SK-N-SH (cell line): ENCODE measurements around the gene OSBPL2. TPM values are rescaled to one million over a fixed set of nuclear protein-coding genes. Genes with fewer than 3 reads are reported as not detected.

Experiments
- CTCF ChIA-PET: fragments of 300-600, 350-600 bp; formaldehyde crosslinking; extraction: SDS; loops from one replicate; lab custom pipeline; 2021; lab: Yijun Ruan, JAX
- POLR2A ChIA-PET: fragments of 350-600 bp; sonication (Branson Sonifier 250); formaldehyde crosslinking; extraction: SDS; loops from one replicate; lab custom pipeline; 2020; ENCODE audit warnings: antibody characterized with exemption, inconsistent platforms; lab: Yijun Ruan, JAX
- DNase-seq: peaks from one replicate; pipeline ENCODE4 v3.0.0; 2012
- H2AFZ ChIP-seq: fragments of 200-600 bp; sonication (generic); 2 replicates; pipeline ENCODE4 v1.8.1; 2016; ENCODE audit warnings: antibody characterized with exemption, mild to moderate bottlenecking, low read depth
- H3F3A ChIP-seq: fragments of 200-600 bp; sonication (generic); replicated peaks from 2 replicates; pipeline ENCODE3; 2016; ENCODE audit warnings: antibody characterized with exemption, mild to moderate bottlenecking; ENCODE audit not compliant: insufficient read depth
- H3K27ac ChIP-seq, 2 experiments: fragments of 200-500 bp in 1 of 2; fragments of 200-600 bp in 1 of 2; sonication (Bioruptor generic) in 1 of 2; sonication (generic), shearing (Covaris generic) in 1 of 2; 2 replicates each; pipeline versions ENCODE4 v1.5.1 to v1.6.1; 2014 to 2016; ENCODE audit warnings: low read depth in 2 of 2, inconsistent platforms in 1 of 2, low read length in 1 of 2, mild to moderate bottlenecking in 1 of 2, mixed read lengths in 1 of 2
- H3K27me3 ChIP-seq: fragments of 200-600 bp; sonication (generic), shearing (Covaris generic); 2 replicates; pipeline ENCODE4 v1.6.1; 2016; ENCODE audit warnings: mixed run types; ENCODE audit not compliant: insufficient read depth
- H3K36me3 ChIP-seq, 2 experiments: fragments of 200-500 bp in 1 of 2; fragments of 200-600 bp in 1 of 2; sonication (Bioruptor generic) in 1 of 2; sonication (generic) in 1 of 2; replicated peaks in 1 of 2; 2 replicates each; pipeline versions ENCODE3 to v1.5.1; 2014 to 2016; ENCODE audit warnings: low read length in 1 of 2, mild to moderate bottlenecking in 1 of 2; ENCODE audit not compliant: insufficient read depth in 2 of 2, control insufficient read depth in 1 of 2
- H3K4me1 ChIP-seq, 2 experiments: fragments of 200-500 bp in 1 of 2; fragments of 200-600 bp in 1 of 2; sonication (Bioruptor generic) in 1 of 2; sonication (generic), shearing (Covaris generic) in 1 of 2; 2 replicates each; pipeline versions ENCODE4 v1.5.1 to v1.6.1; 2014 to 2016; ENCODE audit warnings: low read depth in 1 of 2, low read length in 1 of 2, mixed run types in 1 of 2; ENCODE audit not compliant: insufficient read depth in 2 of 2, control insufficient read depth in 1 of 2
- H3K4me2 ChIP-seq: fragments of 200-600 bp; sonication (generic), shearing (Covaris generic); 2 replicates; pipeline ENCODE4 v1.6.1; 2017; ENCODE audit warnings: mixed run types
- H3K4me3 ChIP-seq, 2 experiments: fragments of 200-500 bp in 1 of 2; fragments of 200-600 bp in 1 of 2; sonication (Bioruptor generic) in 1 of 2; sonication (generic), shearing (Covaris generic) in 1 of 2; 2 replicates each; pipeline versions ENCODE4 v1.5.1 to v1.8.1; 2014 to 2016; ENCODE audit warnings: low read depth in 2 of 2, inconsistent platforms in 1 of 2, low read length in 1 of 2, mild to moderate bottlenecking in 1 of 2, mixed read lengths in 1 of 2, moderate library complexity in 1 of 2
- H3K79me2 ChIP-seq: fragments of 200-600 bp; sonication (generic); 2 replicates; pipeline ENCODE4 v1.8.1; 2017; ENCODE audit warnings: mild to moderate bottlenecking; ENCODE audit not compliant: insufficient read depth
- H3K9ac ChIP-seq: fragments of 200-600 bp; sonication (generic); 2 replicates; pipeline ENCODE4 v1.6.1; 2017; ENCODE audit warnings: mixed run types
- H3K9me2 ChIP-seq: fragments of 200-600 bp; sonication (generic); 2 replicates; pipeline ENCODE4 v1.6.1; 2017; ENCODE audit warnings: mixed run types
- H3K9me3 ChIP-seq: fragments of 200-600 bp; sonication (generic); 2 replicates; pipeline ENCODE4 v1.6.1; 2017; ENCODE audit warnings: mixed run types, mild to moderate bottlenecking, moderate library complexity
- H4K20me1 ChIP-seq: fragments of 200-600 bp; sonication (generic); 2 replicates; pipeline ENCODE4 v1.6.1; 2017; ENCODE audit warnings: mild to moderate bottlenecking, mixed run types; ENCODE audit not compliant: insufficient read depth
- ELF1 ChIP-seq: IDR thresholded peaks from 2 replicates; pipeline ENCODE4 v1.4.0; 2012
- FOSL2 ChIP-seq: IDR thresholded peaks from 2 replicates; pipeline ENCODE4 v1.4.0; 2012; ENCODE audit warnings: low read depth, mild to moderate bottlenecking, moderate library complexity, borderline replicate concordance
- NRF1 ChIP-seq: IDR thresholded peaks from 2 replicates; pipeline ENCODE4 v1.6.1; 2012; ENCODE audit warnings: low read depth, mild to moderate bottlenecking, low read length
- POLR2AphosphoS5 ChIP-seq: IDR thresholded peaks from 2 replicates; pipeline ENCODE4 v1.6.1; 2012; ENCODE audit warnings: low read depth, low read length
- RFX5 ChIP-seq: IDR thresholded peaks from 2 replicates; pipeline ENCODE4 v1.6.1; 2012; ENCODE audit warnings: mild to moderate bottlenecking, improper control_type of control experiment, low read length
- RXRA ChIP-seq: IDR thresholded peaks from 2 replicates; pipeline ENCODE4 v1.4.0; 2012; ENCODE audit warnings: low read depth, mild to moderate bottlenecking, borderline replicate concordance
- YY1 ChIP-seq: IDR thresholded peaks from 2 replicates; pipeline ENCODE4 v1.4.0; 2012; ENCODE audit warnings: low read depth, mild to moderate bottlenecking
- WGBS: methylation state at CpG from one replicate; pipeline ENCODE4 v1.1.6; 2017; ENCODE audit warnings: low lambda C conversion rate; 5-methylcytosine and 5-hydroxymethylcytosine counted together
- polyA plus RNA-seq, 3 experiments: library from polyadenylated mRNA; depleted of rRNA; stranded (reverse); fragments of >200 nt; gene quantifications; 2 replicates each; pipeline ENCODE4 v1.2.3, GENCODE V29; 2012
- TF ChIP-seq, protein P1 (sequence below): IDR thresholded peaks from 2 replicates; pipeline ENCODE4 v1.4.0; 2012; ENCODE audit warnings: low read depth, borderline replicate concordance
- TF ChIP-seq, protein P2 (sequence below): IDR thresholded peaks from 2 replicates; pipeline ENCODE4 v1.4.0; 2012; ENCODE audit warnings: low read depth, borderline replicate concordance

Gene OSBPL2
- polyA plus RNA-seq, 1 of the 3 experiments (the other 2 are of a cell fraction): 17.7 TPM

DNA sequence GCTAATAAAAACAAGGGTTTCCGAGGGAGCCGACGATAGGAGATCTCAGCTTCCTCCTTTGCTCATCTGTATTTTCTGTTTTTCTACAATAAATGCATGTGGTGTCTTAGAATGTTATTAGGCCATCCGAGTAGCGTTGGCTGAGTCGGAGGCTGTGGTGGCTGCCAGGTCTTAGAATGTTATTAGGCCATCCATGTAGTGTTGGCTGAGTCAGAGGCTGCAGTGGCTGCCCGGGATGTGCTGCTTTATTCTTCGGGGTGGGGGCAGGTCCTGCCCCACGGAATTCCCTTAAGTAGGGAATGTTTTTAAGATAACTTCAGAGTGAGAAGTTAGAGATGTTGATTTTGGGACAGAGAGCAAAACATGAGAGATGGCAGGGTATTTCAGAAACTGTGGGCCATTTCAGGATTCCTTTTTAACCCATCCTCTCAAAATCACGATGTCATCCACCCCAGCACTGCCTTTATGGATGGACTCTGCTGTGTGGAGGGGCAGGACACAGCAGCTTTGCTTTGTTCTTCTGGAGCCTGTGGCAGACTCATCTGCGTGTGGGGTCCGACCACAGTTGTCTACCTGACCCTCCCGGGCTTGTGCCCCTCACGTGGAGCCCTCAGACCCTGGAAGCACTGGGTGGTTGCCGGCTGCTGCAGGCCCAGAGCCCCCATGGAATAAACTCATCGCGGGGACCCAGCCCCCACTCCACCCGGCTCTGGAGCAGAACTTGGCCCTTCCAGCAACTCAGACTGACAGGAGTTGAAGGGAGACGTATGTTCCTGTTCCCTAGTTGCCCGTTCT, 20.4 kb downstream of the OSBPL2 start:
- Histone ChIP-seq H3K27ac (peak overlapping the region in 1 of 2 experiments; percentile 29; a peak in 1 of 4 replicates), H3K4me3 (no peak overlapping the region), H3K36me3 (peaks cover 7 to 27% of the 10 kb centered on the region in 2 experiments)
- 0 out of 2 replicates have a peak, but pooled peaks have one; percentile 7 for TF ChIP-seq FOSL2
- TF ChIP-seq YY1: no peak
- TF ChIP-seq, all 33 proteins: peak for 1
- Histone ChIP-seq H3K4me1 (no peaks in the 10 kb centered on the region), H3K9me2 (no peaks in the 10 kb centered on the region), H3K4me2 (no peak overlapping the region), H3F3A (peaks cover 5% of the 10 kb centered on the region), H3K9ac (no peak overlapping the region), H3K27me3 (no peaks in the 10 kb centered on the region), H3K9me3 (no peaks in the 10 kb centered on the region), H4K20me1 (peaks cover 50% of the 10 kb centered on the region), H3K79me2 (peaks cover 48% of the 10 kb centered on the region), H2AFZ (no peak overlapping the region)
- CTCF ChIA-PET: interaction anchor here (0.8 to 0.9 kb wide), 2 partner anchors 13 to 25 kb away, joined by 3 read pairs; no protein-coding TSS in a partner anchor
- 70% methylated on average over 19 of the region's 20 CpGs for WGBS
- DNase-seq: no peak
- POLR2A ChIA-PET: no interaction called here

DNA sequence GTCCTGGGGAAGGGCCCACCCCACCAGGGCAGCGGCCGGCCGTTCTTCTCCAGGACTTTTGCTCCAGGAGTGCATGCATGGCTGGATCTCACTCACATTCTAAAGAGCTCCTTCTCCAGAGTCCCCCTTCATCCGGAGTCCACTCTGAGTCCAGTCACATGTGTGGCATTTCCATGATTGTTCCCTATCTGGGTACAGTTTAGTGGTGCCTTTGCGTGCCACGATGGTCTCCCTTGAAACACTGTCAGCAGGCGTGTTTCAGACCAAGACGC, 20.9 kb downstream of the OSBPL2 start:
- Histone ChIP-seq H3K27ac (no peak overlapping the region), H3K27me3 (no peaks in the 10 kb centered on the region), H3K36me3 (peaks cover 7 to 29% of the 10 kb centered on the region in 2 experiments), H3K79me2 (peaks cover 43% of the 10 kb centered on the region), H3K4me1 (no peaks in the 10 kb centered on the region), H3F3A (peaks cover 5% of the 10 kb centered on the region), H4K20me1 (peaks cover 45% of the 10 kb centered on the region), H3K9me2 (no peaks in the 10 kb centered on the region), H3K4me2 (no peak overlapping the region), H3K4me3 (no peak overlapping the region), H2AFZ (no peak overlapping the region), H3K9ac (no peak overlapping the region), H3K9me3 (no peaks in the 10 kb centered on the region)
- ChIA-PET POLR2A (no interaction called here), CTCF (interaction anchor here (0.8 to 0.9 kb wide), 2 partner anchors 13 to 25 kb away, joined by 3 read pairs; no protein-coding TSS in a partner anchor)
- DNase-seq: no peak
- 93% methylated on average over 8 of the region's 8 CpGs for WGBS
- no peak for TF ChIP-seq RXRA
- no peak for TF ChIP-seq NRF1
- no peak for TF ChIP-seq ELF1
- TF ChIP-seq, protein P1, sequence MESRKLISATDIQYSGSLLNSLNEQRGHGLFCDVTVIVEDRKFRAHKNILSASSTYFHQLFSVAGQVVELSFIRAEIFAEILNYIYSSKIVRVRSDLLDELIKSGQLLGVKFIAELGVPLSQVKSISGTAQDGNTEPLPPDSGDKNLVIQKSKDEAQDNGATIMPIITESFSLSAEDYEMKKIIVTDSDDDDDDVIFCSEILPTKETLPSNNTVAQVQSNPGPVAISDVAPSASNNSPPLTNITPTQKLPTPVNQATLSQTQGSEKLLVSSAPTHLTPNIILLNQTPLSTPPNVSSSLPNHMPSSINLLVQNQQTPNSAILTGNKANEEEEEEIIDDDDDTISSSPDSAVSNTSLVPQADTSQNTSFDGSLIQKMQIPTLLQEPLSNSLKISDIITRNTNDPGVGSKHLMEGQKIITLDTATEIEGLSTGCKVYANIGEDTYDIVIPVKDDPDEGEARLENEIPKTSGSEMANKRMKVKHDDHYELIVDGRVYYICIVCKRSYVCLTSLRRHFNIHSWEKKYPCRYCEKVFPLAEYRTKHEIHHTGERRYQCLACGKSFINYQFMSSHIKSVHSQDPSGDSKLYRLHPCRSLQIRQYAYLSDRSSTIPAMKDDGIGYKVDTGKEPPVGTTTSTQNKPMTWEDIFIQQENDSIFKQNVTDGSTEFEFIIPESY: no peak
- TF ChIP-seq POLR2AphosphoS5: no peak
- no peak for TF ChIP-seq RFX5
- TF ChIP-seq, protein P2, sequence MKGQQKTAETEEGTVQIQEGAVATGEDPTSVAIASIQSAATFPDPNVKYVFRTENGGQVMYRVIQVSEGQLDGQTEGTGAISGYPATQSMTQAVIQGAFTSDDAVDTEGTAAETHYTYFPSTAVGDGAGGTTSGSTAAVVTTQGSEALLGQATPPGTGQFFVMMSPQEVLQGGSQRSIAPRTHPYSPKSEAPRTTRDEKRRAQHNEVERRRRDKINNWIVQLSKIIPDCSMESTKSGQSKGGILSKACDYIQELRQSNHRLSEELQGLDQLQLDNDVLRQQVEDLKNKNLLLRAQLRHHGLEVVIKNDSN: no peak
